Measurements from ENCODE around the gene APRT.

DNA sequence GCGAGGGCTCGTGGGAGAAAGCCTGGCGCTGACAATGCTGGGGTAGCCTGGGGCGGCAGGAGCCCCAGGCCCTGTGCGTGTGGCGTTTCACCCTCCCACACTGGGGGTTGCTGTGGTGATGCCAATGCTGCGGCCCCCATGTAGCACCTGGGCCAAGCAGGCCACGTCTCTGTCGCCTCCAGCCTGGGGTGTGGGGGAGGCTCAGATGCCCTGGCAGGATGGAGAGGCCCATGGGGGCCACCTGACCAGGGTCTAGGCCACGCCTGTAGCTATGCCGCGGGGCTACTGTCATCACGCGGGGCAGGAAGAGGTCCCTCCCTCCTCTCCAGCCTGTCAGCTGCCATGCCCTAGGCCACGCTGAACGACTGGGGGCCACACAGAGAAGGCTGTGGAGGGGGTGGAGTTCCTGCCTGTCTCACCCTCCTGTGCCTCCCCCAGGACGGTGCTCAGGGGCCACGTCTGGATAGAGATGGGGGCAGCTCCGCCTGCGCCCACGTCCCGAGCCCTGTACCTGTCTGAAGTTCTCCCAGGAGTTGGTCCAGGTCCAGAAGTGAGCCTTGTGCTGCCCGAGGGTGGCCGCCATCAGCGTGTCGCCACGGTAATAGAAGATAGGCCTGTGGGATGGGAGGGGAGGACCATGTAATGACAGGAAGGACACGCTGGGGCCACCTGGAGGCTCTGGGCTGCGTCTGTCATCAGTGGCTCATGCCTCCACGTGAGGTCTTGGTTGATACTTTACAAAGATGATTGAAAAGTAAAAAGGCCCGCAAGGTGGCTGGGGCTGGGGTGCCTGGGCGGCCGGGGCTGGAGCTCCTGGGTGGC, 12.7 kb upstream of the APRT start:
- TF ChIP-seq, protein P1, sequence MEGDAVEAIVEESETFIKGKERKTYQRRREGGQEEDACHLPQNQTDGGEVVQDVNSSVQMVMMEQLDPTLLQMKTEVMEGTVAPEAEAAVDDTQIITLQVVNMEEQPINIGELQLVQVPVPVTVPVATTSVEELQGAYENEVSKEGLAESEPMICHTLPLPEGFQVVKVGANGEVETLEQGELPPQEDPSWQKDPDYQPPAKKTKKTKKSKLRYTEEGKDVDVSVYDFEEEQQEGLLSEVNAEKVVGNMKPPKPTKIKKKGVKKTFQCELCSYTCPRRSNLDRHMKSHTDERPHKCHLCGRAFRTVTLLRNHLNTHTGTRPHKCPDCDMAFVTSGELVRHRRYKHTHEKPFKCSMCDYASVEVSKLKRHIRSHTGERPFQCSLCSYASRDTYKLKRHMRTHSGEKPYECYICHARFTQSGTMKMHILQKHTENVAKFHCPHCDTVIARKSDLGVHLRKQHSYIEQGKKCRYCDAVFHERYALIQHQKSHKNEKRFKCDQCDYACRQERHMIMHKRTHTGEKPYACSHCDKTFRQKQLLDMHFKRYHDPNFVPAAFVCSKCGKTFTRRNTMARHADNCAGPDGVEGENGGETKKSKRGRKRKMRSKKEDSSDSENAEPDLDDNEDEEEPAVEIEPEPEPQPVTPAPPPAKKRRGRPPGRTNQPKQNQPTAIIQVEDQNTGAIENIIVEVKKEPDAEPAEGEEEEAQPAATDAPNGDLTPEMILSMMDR (IDR thresholded peaks at IDR 0.05 in 4 of 5, conservative IDR thresholded peaks at IDR 0.05 in 1 of 5), result no peak
- no peak for TF ChIP-seq POLR2A (IDR thresholded peaks at IDR 0.05)
